ENCODE results near the gene SEZ6L2. TPM values are rescaled to one million over a fixed set of nuclear protein-coding genes. Genes with fewer than 3 reads are reported as not detected.

SEZ6L2 gene
- total and polyA plus RNA-seq, 2 of the 13 experiments (the other 11 are each of a cell fraction or from before 2014, with no cell fraction given) = 14.9 to 16.9 TPM

DNA sequence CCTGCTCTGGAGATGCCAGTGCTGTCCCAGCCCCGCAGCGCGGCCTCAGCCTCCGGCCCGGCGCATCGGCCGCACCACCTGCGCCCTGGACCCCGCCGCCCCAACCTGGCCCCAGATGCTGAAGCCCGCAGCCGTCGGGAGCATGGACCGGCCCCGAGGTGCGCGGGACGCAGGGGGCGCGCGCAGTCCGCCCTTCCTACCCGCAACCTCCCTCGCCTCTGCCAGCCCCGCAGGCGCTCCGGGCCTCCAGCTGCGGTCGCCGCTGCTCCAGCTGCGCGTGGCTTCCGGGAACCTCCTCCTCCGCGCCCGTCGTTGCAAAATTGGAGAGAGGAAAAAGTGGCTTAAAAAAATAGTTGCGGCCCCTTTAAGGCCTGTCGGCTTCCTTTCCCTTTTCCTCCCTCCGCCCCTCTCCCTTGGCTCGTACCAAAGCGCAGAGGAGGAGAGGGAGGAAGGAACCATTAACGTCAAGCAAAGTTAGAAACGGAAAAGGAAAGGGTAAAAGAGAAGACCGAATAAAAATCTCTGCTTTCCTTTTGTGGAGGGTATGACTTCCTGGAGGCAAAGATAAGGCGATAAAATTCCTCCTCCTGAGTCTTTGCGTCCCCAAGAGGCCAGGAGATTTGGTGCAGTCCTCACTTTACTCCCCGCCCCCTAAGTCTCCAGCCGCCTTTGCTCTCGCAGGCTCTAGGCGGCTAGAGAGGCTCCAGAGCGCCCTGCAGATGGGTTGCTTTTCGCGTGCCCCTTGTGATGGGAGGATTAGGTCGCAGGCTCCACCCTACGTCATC is 36.3 kb downstream of the SEZ6L2 start, which contains the start of gene CDIPT (continued):
- TF ChIP-seq, protein P1, sequence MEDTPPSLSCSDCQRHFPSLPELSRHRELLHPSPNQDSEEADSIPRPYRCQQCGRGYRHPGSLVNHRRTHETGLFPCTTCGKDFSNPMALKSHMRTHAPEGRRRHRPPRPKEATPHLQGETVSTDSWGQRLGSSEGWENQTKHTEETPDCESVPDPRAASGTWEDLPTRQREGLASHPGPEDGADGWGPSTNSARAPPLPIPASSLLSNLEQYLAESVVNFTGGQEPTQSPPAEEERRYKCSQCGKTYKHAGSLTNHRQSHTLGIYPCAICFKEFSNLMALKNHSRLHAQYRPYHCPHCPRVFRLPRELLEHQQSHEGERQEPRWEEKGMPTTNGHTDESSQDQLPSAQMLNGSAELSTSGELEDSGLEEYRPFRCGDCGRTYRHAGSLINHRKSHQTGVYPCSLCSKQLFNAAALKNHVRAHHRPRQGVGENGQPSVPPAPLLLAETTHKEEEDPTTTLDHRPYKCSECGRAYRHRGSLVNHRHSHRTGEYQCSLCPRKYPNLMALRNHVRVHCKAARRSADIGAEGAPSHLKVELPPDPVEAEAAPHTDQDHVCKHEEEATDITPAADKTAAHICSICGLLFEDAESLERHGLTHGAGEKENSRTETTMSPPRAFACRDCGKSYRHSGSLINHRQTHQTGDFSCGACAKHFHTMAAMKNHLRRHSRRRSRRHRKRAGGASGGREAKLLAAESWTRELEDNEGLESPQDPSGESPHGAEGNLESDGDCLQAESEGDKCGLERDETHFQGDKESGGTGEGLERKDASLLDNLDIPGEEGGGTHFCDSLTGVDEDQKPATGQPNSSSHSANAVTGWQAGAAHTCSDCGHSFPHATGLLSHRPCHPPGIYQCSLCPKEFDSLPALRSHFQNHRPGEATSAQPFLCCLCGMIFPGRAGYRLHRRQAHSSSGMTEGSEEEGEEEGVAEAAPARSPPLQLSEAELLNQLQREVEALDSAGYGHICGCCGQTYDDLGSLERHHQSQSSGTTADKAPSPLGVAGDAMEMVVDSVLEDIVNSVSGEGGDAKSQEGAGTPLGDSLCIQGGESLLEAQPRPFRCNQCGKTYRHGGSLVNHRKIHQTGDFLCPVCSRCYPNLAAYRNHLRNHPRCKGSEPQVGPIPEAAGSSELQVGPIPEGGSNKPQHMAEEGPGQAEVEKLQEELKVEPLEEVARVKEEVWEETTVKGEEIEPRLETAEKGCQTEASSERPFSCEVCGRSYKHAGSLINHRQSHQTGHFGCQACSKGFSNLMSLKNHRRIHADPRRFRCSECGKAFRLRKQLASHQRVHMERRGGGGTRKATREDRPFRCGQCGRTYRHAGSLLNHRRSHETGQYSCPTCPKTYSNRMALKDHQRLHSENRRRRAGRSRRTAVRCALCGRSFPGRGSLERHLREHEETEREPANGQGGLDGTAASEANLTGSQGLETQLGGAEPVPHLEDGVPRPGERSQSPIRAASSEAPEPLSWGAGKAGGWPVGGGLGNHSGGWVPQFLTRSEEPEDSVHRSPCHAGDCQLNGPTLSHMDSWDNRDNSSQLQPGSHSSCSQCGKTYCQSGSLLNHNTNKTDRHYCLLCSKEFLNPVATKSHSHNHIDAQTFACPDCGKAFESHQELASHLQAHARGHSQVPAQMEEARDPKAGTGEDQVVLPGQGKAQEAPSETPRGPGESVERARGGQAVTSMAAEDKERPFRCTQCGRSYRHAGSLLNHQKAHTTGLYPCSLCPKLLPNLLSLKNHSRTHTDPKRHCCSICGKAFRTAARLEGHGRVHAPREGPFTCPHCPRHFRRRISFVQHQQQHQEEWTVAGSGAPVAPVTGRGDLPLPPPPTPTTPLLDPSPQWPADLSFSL (CRISPR knock-in tag; IDR thresholded peaks at IDR 0.05) = no peak; the same call in 1 of the 2 replicates
- no peak; the same call in 1 of the 2 replicates for TF ChIP-seq ZNF230 (CRISPR knock-in tag; IDR thresholded peaks at IDR 0.05)
- no peak for TF ChIP-seq ZNF672 (CRISPR knock-in tag; IDR thresholded peaks at IDR 0.05)
- TF ChIP-seq ZNF564 (CRISPR knock-in tag; IDR thresholded peaks at IDR 0.05) = peak; percentile 72
- no peak for TF ChIP-seq ZSCAN22 (CRISPR knock-in tag; IDR thresholded peaks at IDR 0.05)
- TF ChIP-seq, protein P2, sequence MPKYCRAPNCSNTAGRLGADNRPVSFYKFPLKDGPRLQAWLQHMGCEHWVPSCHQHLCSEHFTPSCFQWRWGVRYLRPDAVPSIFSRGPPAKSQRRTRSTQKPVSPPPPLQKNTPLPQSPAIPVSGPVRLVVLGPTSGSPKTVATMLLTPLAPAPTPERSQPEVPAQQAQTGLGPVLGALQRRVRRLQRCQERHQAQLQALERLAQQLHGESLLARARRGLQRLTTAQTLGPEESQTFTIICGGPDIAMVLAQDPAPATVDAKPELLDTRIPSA (CRISPR knock-in tag; IDR thresholded peaks at IDR 0.05; ENCODE audit: borderline replicate concordance) = no peak
- peak; percentile 95 for TF ChIP-seq PITX1 (CRISPR knock-in tag; IDR thresholded peaks at IDR 0.05)
- peak; percentile 30 for TF ChIP-seq ZNF883 (CRISPR knock-in tag; IDR thresholded peaks at IDR 0.05; ENCODE audit: not compliant biosample characterization)
- no peak for TF ChIP-seq KAT2B (IDR thresholded peaks at IDR 0.05; ENCODE audit: borderline replicate concordance, low read depth, low read length)
- no peak; the same call in 1 of the 2 replicates for TF ChIP-seq EHMT2 (IDR thresholded peaks at IDR 0.05; ENCODE audit: borderline replicate concordance, low read depth, low read length)
- TF ChIP-seq, protein P3, sequence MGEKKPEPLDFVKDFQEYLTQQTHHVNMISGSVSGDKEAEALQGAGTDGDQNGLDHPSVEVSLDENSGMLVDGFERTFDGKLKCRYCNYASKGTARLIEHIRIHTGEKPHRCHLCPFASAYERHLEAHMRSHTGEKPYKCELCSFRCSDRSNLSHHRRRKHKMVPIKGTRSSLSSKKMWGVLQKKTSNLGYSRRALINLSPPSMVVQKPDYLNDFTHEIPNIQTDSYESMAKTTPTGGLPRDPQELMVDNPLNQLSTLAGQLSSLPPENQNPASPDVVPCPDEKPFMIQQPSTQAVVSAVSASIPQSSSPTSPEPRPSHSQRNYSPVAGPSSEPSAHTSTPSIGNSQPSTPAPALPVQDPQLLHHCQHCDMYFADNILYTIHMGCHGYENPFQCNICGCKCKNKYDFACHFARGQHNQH (CRISPR knock-in tag; IDR thresholded peaks at IDR 0.05) = peak; percentile 95
- TF ChIP-seq ZFP1 (CRISPR knock-in tag; IDR thresholded peaks at IDR 0.05) = peak; percentile 85
- no peak for TF ChIP-seq KLF15 (CRISPR knock-in tag; IDR thresholded peaks at IDR 0.05; ENCODE audit: borderline replicate concordance)
- peak; percentile 15; the same call in 1 of the 2 replicates for TF ChIP-seq HINFP (CRISPR knock-in tag; IDR thresholded peaks at IDR 0.05; ENCODE audit: low read depth)
- TF ChIP-seq ZNF275 (CRISPR knock-in tag; IDR thresholded peaks at IDR 0.05; ENCODE audit: borderline replicate concordance) = no peak
- peak; percentile 48; the same call in 1 of the 2 replicates for TF ChIP-seq ZNF747 (CRISPR knock-in tag; IDR thresholded peaks at IDR 0.05; ENCODE audit: borderline replicate concordance)

Data from HepG2 (cell line).